C4-2B (cell line): Measurements from ENCODE around the gene ADAMTS14.
"Not testable (repeated sequence)": the region's sequence is repeated elsewhere in the genome, so short reads cannot be mapped to it uniquely, and the experiment has no call there.

Source experiments
- ZFX ChIP-seq: fragments of 450-650 bp; IDR thresholded peaks from 2 replicates; pipeline ENCODE4 v1.6.1; 2017
- TF ChIP-seq, protein P1 (sequence below): fragments of 450-650 bp; conservative IDR thresholded peaks from 2 replicates; pipeline ENCODE4 v1.5.1; 2017; ENCODE audit warnings: mild to moderate bottlenecking

DNA sequence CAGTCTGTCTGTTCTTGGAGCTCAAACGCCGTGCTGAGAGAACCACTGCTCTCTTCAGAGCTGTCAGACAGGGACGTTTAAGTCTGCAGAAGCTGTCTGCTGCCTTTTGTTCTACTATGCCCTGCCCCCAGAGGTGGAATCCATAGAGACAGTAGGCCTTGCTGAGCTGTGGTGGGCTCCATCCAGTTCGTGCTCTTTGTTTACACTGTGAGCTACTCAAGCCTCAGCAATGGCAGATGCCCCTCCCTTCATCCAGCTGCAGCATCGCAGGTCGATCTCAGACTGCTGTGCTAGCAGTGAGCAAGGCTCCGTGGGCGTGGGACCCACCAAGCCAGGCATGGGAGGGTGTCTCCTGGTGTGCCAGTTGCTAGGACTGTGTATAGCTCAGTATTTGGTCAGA is 27.3 kb upstream of the ADAMTS14 start:
- TF ChIP-seq, protein P1, sequence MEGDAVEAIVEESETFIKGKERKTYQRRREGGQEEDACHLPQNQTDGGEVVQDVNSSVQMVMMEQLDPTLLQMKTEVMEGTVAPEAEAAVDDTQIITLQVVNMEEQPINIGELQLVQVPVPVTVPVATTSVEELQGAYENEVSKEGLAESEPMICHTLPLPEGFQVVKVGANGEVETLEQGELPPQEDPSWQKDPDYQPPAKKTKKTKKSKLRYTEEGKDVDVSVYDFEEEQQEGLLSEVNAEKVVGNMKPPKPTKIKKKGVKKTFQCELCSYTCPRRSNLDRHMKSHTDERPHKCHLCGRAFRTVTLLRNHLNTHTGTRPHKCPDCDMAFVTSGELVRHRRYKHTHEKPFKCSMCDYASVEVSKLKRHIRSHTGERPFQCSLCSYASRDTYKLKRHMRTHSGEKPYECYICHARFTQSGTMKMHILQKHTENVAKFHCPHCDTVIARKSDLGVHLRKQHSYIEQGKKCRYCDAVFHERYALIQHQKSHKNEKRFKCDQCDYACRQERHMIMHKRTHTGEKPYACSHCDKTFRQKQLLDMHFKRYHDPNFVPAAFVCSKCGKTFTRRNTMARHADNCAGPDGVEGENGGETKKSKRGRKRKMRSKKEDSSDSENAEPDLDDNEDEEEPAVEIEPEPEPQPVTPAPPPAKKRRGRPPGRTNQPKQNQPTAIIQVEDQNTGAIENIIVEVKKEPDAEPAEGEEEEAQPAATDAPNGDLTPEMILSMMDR = not testable (repeated sequence)
- TF ChIP-seq ZFX = not testable (repeated sequence)
